B cell (primary cell): Measurements from ENCODE around the gene EPX.

Experiments
- CTCF ChIP-seq: fragments of 200-600 bp; IDR thresholded peaks from one replicate; pipeline ENCODE4 v1.8.0; 2022; ENCODE audit warnings: antibody characterized with exemption, mild to moderate bottlenecking
- EZH2 ChIP-seq: IDR thresholded peaks from 2 replicates; pipeline ENCODE4 v1.6.1; 2012; ENCODE audit warnings: borderline replicate concordance, low read depth, mild to moderate bottlenecking, moderate library complexity, low read length; ENCODE audit not compliant: insufficient read depth, poor library complexity, severe bottlenecking

DNA sequence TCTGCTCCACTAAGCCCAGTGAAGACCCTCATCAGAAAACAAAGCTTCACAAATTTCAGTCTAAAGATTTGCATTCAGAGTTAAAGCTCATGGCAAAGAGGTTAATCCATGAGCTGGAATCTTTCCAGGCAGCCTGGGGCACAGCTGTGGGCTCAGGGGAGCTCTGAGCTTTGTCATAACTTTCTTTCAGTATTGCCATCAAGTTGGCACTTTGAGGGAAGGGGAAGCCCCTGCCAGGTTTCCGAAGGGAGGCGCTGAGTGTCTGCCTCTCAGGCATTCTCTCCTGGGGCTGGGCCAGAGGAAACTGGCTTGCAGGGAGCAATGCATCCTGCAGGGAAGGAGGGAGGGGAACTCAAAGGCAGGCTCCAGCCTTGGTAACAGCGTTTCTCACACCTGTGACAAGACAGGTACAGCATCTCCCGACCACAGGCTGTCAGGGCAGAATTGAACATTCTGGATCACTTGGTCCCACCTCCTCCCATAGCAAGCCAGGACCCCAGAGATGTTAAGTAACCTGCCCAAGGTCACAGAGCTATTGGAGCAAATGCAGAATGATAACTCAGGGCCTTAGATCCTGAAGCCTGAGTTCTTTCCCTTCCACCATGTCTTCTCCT is 49.8 kb downstream of the EPX start:
- no peak for TF ChIP-seq CTCF
- TF ChIP-seq EZH2: no peak
